Measurements from ENCODE around the gene CIAO2A. TPM values are rescaled to one million over a fixed set of nuclear protein-coding genes. Genes with fewer than 3 reads are reported as not detected.

CIAO2A gene
- total and polyA plus RNA-seq, 4 donors = 124 to 404 (median 159) TPM

DNA sequence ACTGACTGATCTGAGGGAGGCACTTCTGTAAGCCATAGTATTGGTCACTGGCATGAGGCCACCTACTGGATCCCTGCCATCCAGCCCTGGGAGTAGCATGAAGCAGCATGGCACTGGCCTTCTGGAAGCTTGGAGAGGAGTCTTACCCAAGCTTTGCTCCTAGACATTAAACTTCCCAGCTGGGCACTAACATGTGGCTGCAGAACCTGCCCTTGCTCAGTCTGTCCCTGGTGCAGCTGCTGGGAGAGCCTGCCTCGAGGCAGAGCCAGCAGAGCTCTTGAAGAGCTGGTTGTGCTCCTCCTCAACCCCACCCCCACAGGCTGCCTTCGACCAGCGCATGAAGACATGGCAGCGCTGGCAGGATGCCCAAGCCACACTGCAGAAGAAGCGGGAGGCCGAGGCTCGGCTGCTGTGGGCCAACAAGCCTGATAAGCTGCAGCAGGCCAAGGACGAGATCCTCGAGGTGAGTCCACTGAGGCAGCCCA is 40.7 kb upstream of the CIAO2A start:
- peak; percentile 79 for DNase-seq (ENCODE audit: low spot score)
- Histone ChIP-seq H3K9me3 (ENCODE audit: control insufficient read depth in 4 of 4, low read length in 3 of 4) (no peaks in the 10 kb centered on the region), H3K36me3 (ENCODE audit: control insufficient read depth in 4 of 4, insufficient read depth in 3 of 4, low read depth in 1 of 4, low read length in 3 of 4) (peaks cover 25 to 85% (median 74%) of the 10 kb centered on the region in 4 donors), H3K4me1 (ENCODE audit: control insufficient read depth in 4 of 4, insufficient read depth in 4 of 4, low read length in 3 of 4) (no peaks in the 10 kb centered on the region), H3K27me3 (ENCODE audit: control insufficient read depth in 4 of 4, insufficient read depth in 4 of 4, low read length in 3 of 4) (no peaks in the 10 kb centered on the region), H3K9ac (ENCODE audit: low read depth in 1 of 2, low read length in 2 of 2) (no peak overlapping the region), H3K27ac (ENCODE audit: low read depth in 1 of 2, low read length in 2 of 2) (no peak overlapping the region), H3K4me3 (ENCODE audit: low read depth in 1 of 3, low read length in 3 of 3) (no peak overlapping the region)
- WGBS = 86% methylated on average over 9 of the region's 9 CpGs
- TF ChIP-seq GABPA (IDR thresholded peaks at IDR 0.05 in 1 of 2, conservative IDR thresholded peaks at IDR 0.05 in 1 of 2) (no peak), JUND (IDR thresholded peaks at IDR 0.05) (no peak), MAX (IDR thresholded peaks at IDR 0.05) (no peak), NR2F2 (IDR thresholded peaks at IDR 0.05) (no peak), TAF1 (conservative IDR thresholded peaks at IDR 0.05) (no peak), EGR1 (IDR thresholded peaks at IDR 0.05; ENCODE audit: low read depth in 2 of 2) (no peak), SP1 (IDR thresholded peaks at IDR 0.05) (no peak), RXRA (IDR thresholded peaks at IDR 0.05) (no peak), HNF4A (conservative IDR thresholded peaks at IDR 0.05) (no peak), FOXA2 (IDR thresholded peaks at IDR 0.05) (no peak), RAD21 (IDR thresholded peaks at IDR 0.05) (no peak), YY1 (IDR thresholded peaks at IDR 0.05) (no peak), FOXA1 (IDR thresholded peaks at IDR 0.05) (no peak)

DNA sequence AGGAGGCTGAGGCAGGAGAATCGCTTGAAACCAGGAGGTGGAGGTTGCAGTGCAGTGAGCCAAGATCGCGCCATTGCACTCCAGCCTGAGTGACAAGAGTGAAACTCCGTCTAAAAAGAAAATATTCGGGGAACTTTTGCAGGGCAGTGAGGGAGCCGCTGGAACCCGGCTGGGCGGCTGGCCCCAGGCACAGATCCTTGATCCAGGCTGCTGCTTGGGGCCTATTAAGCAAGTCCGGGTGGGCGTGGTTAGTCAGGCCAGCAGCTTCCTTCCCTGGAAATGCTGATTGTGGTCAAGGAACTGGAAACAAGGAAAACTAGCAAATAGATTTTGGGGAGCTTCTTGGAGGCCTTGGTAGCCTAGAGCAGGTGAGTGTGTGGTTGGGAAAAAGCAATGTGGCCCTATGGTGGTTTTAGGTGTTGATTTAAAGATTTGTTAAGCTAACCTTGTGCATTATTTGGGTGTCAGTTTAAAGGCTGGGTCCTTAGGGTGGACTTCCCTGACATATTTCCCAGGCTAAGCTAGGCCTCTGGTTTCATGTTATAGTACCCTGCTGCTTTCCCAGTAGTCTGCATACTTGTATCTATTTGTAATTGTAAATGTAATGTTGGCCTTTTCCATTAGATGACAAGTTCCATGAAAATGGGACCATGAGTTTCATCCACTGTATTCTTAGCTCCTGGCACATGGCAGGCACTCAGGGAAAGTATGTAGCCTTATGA is 40.1 kb upstream of the CIAO2A start:
- Histone ChIP-seq H3K4me3 (ENCODE audit: low read depth in 1 of 3, low read length in 3 of 3) (no peak overlapping the region), H3K4me1 (ENCODE audit: control insufficient read depth in 4 of 4, insufficient read depth in 4 of 4, low read length in 3 of 4) (no peaks in the 10 kb centered on the region), H3K27ac (ENCODE audit: low read depth in 1 of 2, low read length in 2 of 2) (no peak overlapping the region), H3K27me3 (ENCODE audit: control insufficient read depth in 4 of 4, insufficient read depth in 4 of 4, low read length in 3 of 4) (no peaks in the 10 kb centered on the region), H3K36me3 (ENCODE audit: control insufficient read depth in 4 of 4, insufficient read depth in 3 of 4, low read depth in 1 of 4, low read length in 3 of 4) (peaks cover 25 to 87% (median 75%) of the 10 kb centered on the region in 4 donors), H3K9ac (ENCODE audit: low read depth in 1 of 2, low read length in 2 of 2) (no peak overlapping the region), H3K9me3 (ENCODE audit: control insufficient read depth in 4 of 4, low read length in 3 of 4) (no peaks in the 10 kb centered on the region)
- 91% methylated on average over 10 of the region's 10 CpGs for WGBS
- TF ChIP-seq FOXA1 (IDR thresholded peaks at IDR 0.05) = no peak
- no peak for TF ChIP-seq FOXA2 (IDR thresholded peaks at IDR 0.05)
- TF ChIP-seq, protein P1, sequence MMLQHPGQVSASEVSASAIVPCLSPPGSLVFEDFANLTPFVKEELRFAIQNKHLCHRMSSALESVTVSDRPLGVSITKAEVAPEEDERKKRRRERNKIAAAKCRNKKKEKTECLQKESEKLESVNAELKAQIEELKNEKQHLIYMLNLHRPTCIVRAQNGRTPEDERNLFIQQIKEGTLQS (IDR thresholded peaks at IDR 0.05) = no peak
- no peak for TF ChIP-seq TAF1 (conservative IDR thresholded peaks at IDR 0.05)
- TF ChIP-seq, protein P2, sequence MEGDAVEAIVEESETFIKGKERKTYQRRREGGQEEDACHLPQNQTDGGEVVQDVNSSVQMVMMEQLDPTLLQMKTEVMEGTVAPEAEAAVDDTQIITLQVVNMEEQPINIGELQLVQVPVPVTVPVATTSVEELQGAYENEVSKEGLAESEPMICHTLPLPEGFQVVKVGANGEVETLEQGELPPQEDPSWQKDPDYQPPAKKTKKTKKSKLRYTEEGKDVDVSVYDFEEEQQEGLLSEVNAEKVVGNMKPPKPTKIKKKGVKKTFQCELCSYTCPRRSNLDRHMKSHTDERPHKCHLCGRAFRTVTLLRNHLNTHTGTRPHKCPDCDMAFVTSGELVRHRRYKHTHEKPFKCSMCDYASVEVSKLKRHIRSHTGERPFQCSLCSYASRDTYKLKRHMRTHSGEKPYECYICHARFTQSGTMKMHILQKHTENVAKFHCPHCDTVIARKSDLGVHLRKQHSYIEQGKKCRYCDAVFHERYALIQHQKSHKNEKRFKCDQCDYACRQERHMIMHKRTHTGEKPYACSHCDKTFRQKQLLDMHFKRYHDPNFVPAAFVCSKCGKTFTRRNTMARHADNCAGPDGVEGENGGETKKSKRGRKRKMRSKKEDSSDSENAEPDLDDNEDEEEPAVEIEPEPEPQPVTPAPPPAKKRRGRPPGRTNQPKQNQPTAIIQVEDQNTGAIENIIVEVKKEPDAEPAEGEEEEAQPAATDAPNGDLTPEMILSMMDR (IDR thresholded peaks at IDR 0.05; ENCODE audit: low read depth, low read length, missing input control) = no peak
- TF ChIP-seq RXRA (IDR thresholded peaks at IDR 0.05) = no peak
- TF ChIP-seq HNF4A (conservative IDR thresholded peaks at IDR 0.05) = no peak
- TF ChIP-seq HNF4G (IDR thresholded peaks at IDR 0.05) = no peak
- TF ChIP-seq, protein P3, sequence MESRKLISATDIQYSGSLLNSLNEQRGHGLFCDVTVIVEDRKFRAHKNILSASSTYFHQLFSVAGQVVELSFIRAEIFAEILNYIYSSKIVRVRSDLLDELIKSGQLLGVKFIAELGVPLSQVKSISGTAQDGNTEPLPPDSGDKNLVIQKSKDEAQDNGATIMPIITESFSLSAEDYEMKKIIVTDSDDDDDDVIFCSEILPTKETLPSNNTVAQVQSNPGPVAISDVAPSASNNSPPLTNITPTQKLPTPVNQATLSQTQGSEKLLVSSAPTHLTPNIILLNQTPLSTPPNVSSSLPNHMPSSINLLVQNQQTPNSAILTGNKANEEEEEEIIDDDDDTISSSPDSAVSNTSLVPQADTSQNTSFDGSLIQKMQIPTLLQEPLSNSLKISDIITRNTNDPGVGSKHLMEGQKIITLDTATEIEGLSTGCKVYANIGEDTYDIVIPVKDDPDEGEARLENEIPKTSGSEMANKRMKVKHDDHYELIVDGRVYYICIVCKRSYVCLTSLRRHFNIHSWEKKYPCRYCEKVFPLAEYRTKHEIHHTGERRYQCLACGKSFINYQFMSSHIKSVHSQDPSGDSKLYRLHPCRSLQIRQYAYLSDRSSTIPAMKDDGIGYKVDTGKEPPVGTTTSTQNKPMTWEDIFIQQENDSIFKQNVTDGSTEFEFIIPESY (IDR thresholded peaks at IDR 0.05) = no peak
- DNase-seq (ENCODE audit: low spot score) = no peak

Measured in liver (tissue), 9 donors.